HL-60 (cell line): ENCODE data around the gene CPT1C.

ENCODE experiments used
- CTCF ChIP-seq: IDR thresholded peaks from one replicate; pipeline ENCODE4 v1.5.1; 2011; ENCODE audit warnings: low read length, control low read depth, inconsistent platforms; ENCODE audit not compliant: insufficient read depth
- GABPA ChIP-seq: IDR thresholded peaks from 2 replicates; pipeline ENCODE4 v1.6.1; 2012; ENCODE audit warnings: low read depth
- POLR2AphosphoS5 ChIP-seq: IDR thresholded peaks from 2 replicates; pipeline ENCODE4 v1.6.1; 2012; ENCODE audit warnings: low read depth
- REST ChIP-seq: IDR thresholded peaks from 2 replicates; pipeline ENCODE4 v1.6.1; 2012; ENCODE audit warnings: low read depth; ENCODE audit not compliant: insufficient replicate concordance
- SPI1 ChIP-seq: IDR thresholded peaks from 2 replicates; pipeline ENCODE4 v1.6.1; 2012; ENCODE audit warnings: low read depth, mild to moderate bottlenecking, borderline replicate concordance

GRCh38 chr19:49699364-49699763 lies 8.4 kb downstream of the CPT1C start:
- TF ChIP-seq CTCF = no peak
- no peak for TF ChIP-seq GABPA
- no peak for TF ChIP-seq POLR2AphosphoS5
- TF ChIP-seq REST = no peak
- no peak for TF ChIP-seq SPI1
